IPS-20b (cell line): ENCODE measurements around the gene AGRP.

ENCODE experiments used
- H3K27ac ChIP-seq: one replicate; pipeline ENCODE4 v1.5.1; 2013; ENCODE audit warnings: low read length
- H3K27me3 ChIP-seq: 2 replicates; pipeline ENCODE4 v1.6.1; 2013; ENCODE audit warnings: mild to moderate bottlenecking, low read length, inconsistent platforms; ENCODE audit not compliant: insufficient read depth
- H3K36me3 ChIP-seq: 2 replicates; pipeline ENCODE4 v1.6.1; 2013; ENCODE audit warnings: low read depth, mild to moderate bottlenecking, inconsistent platforms, low read length, moderate library complexity; ENCODE audit not compliant: insufficient read depth
- H3K4me1 ChIP-seq: 2 replicates; pipeline ENCODE4 v1.6.1; 2013; ENCODE audit warnings: mild to moderate bottlenecking, control low read depth, inconsistent platforms, low read length, moderate library complexity; ENCODE audit not compliant: insufficient read depth
- H3K4me3 ChIP-seq: 2 replicates; pipeline ENCODE4 v1.5.1; 2013; ENCODE audit warnings: mild to moderate bottlenecking, low read length, inconsistent platforms
- H3K9ac ChIP-seq: 2 replicates; pipeline ENCODE4 v1.6.1; 2013; ENCODE audit warnings: low read depth, mild to moderate bottlenecking, inconsistent platforms, low read length, moderate library complexity
- H3K9me3 ChIP-seq: 2 replicates; pipeline ENCODE4 v1.6.1; 2013; ENCODE audit warnings: mild to moderate bottlenecking, low read depth, low read length, inconsistent platforms; ENCODE audit not compliant: insufficient read depth

The AGRP gene

GRCh38 chr16:67459066-67459860 lies 24.1 kb downstream of the AGRP start:
- H3K4me3 ChIP-seq = no peak overlapping the region
- H3K9ac ChIP-seq = no peak overlapping the region
- H3K36me3 ChIP-seq = no peaks in the 10 kb centered on the region
- H3K27me3 ChIP-seq = no peaks in the 10 kb centered on the region
- no peaks in the 10 kb centered on the region for H3K4me1 ChIP-seq
- no peaks in the 10 kb centered on the region for H3K9me3 ChIP-seq
- no peak overlapping the region for H3K27ac ChIP-seq

GRCh38 chr16:67458121-67458641 lies 25.2 kb downstream of the AGRP start:
- no peak overlapping the region for H3K4me3 ChIP-seq
- H3K36me3 ChIP-seq = no peaks in the 10 kb centered on the region
- no peaks in the 10 kb centered on the region for H3K27me3 ChIP-seq
- no peak overlapping the region for H3K27ac ChIP-seq
- H3K4me1 ChIP-seq = no peaks in the 10 kb centered on the region
- no peak overlapping the region; the same call in 1 of the 2 replicates for H3K9ac ChIP-seq
- no peaks in the 10 kb centered on the region for H3K9me3 ChIP-seq

- Histone ChIP-seq H3K9ac (no peak overlapping the region; the same call in 1 of the 2 replicates), H3K27me3 (no peaks in the 10 kb centered on the region), H3K4me1 (no peaks in the 10 kb centered on the region), H3K9me3 (no peaks in the 10 kb centered on the region), H3K36me3 (no peaks in the 10 kb centered on the region), H3K27ac (no peak overlapping the region), H3K4me3 (no peak overlapping the region)
Observed at GRCh38 chr16:67457611-67458010, 25.7 kb downstream of the AGRP start.

- no peaks in the 10 kb centered on the region for H3K27me3 ChIP-seq
- H3K9ac ChIP-seq = no peak overlapping the region
- no peaks in the 10 kb centered on the region for H3K4me1 ChIP-seq
- H3K27ac ChIP-seq = no peak overlapping the region
- H3K9me3 ChIP-seq = no peaks in the 10 kb centered on the region
- no peak overlapping the region for H3K4me3 ChIP-seq
- no peaks in the 10 kb centered on the region for H3K36me3 ChIP-seq
Observed at GRCh38 chr16:67456391-67457081, 26.8 kb downstream of the AGRP start.

GRCh38 chr16:67454852-67455251 lies 28.5 kb downstream of the AGRP start:
- no peak overlapping the region for H3K4me3 ChIP-seq
- H3K27me3 ChIP-seq = no peaks in the 10 kb centered on the region
- H3K27ac ChIP-seq = no peak overlapping the region
- H3K36me3 ChIP-seq = no peaks in the 10 kb centered on the region
- no peak overlapping the region for H3K9ac ChIP-seq
- H3K9me3 ChIP-seq = no peaks in the 10 kb centered on the region
- no peaks in the 10 kb centered on the region for H3K4me1 ChIP-seq

GRCh38 chr16:67454104-67454503 lies 29.2 kb downstream of the AGRP start:
- H3K36me3 ChIP-seq = no peaks in the 10 kb centered on the region
- H3K27ac ChIP-seq = no peak overlapping the region
- H3K27me3 ChIP-seq = no peaks in the 10 kb centered on the region
- no peaks in the 10 kb centered on the region for H3K9me3 ChIP-seq
- no peaks in the 10 kb centered on the region for H3K4me1 ChIP-seq
- H3K4me3 ChIP-seq = no peak overlapping the region
- no peak overlapping the region for H3K9ac ChIP-seq

GRCh38 chr16:67451704-67452435 lies 31.5 kb downstream of the AGRP start:
- Histone ChIP-seq H3K36me3 (no peaks in the 10 kb centered on the region), H3K27me3 (no peaks in the 10 kb centered on the region), H3K9ac (no peak overlapping the region), H3K27ac (no peak overlapping the region), H3K4me1 (no peaks in the 10 kb centered on the region), H3K4me3 (no peak overlapping the region), H3K9me3 (no peaks in the 10 kb centered on the region)

GRCh38 chr16:67451061-67451703 lies 32.2 kb downstream of the AGRP start:
- Histone ChIP-seq H3K9ac (no peak overlapping the region), H3K27ac (no peak overlapping the region), H3K9me3 (no peaks in the 10 kb centered on the region), H3K36me3 (no peaks in the 10 kb centered on the region), H3K4me1 (no peaks in the 10 kb centered on the region), H3K4me3 (no peak overlapping the region), H3K27me3 (no peaks in the 10 kb centered on the region)

- H3K27me3 ChIP-seq = no peaks in the 10 kb centered on the region
- H3K36me3 ChIP-seq = no peaks in the 10 kb centered on the region
- no peak overlapping the region for H3K9ac ChIP-seq
- no peak overlapping the region for H3K4me3 ChIP-seq
- no peaks in the 10 kb centered on the region for H3K4me1 ChIP-seq
- no peaks in the 10 kb centered on the region for H3K9me3 ChIP-seq
- no peak overlapping the region for H3K27ac ChIP-seq
Observed at GRCh38 chr16:67449739-67450138, 33.6 kb downstream of the AGRP start.

- Histone ChIP-seq H3K4me1 (no peaks in the 10 kb centered on the region), H3K27me3 (no peaks in the 10 kb centered on the region), H3K4me3 (no peak overlapping the region), H3K36me3 (no peaks in the 10 kb centered on the region), H3K27ac (no peak overlapping the region), H3K9me3 (no peaks in the 10 kb centered on the region), H3K9ac (no peak overlapping the region)
Observed at GRCh38 chr16:67449336-67449735, 34.0 kb downstream of the AGRP start.

- Histone ChIP-seq H3K27ac (no peak overlapping the region), H3K36me3 (no peaks in the 10 kb centered on the region), H3K4me1 (no peaks in the 10 kb centered on the region), H3K27me3 (no peaks in the 10 kb centered on the region), H3K9ac (no peak overlapping the region), H3K9me3 (no peaks in the 10 kb centered on the region), H3K4me3 (no peak overlapping the region)
Observed at GRCh38 chr16:67448580-67448979, 34.8 kb downstream of the AGRP start.
